Left renal pelvis (tissue), 4 donors: Measurements from ENCODE around the gene RAD51AP2. TPM values are rescaled to one million over a fixed set of nuclear protein-coding genes. Genes with fewer than 3 reads are reported as not detected.
"Not testable (repeated sequence)": the region's sequence is repeated elsewhere in the genome, so short reads cannot be mapped to it uniquely, and the experiment has no call there.

Source experiments
- DNase-seq, 4 donors: peaks; one replicate each; pipeline ENCODE4 v3.0.0-alpha.2; 2013; ENCODE audit warnings: low read depth in 4 of 4, low spot score in 3 of 4
- polyA plus RNA-seq, 4 donors: library from polyadenylated mRNA; unstranded; fragments of 120-200 nt; gene quantifications; one replicate each; pipeline ENCODE4 v1.2.1, GENCODE V29; 2013; ENCODE audit not compliant: insufficient read length in 4 of 4

RAD51AP2 gene
- under 1 TPM; 0.12 to 0.21 (median 0.21) TPM for polyA plus RNA-seq

DNA sequence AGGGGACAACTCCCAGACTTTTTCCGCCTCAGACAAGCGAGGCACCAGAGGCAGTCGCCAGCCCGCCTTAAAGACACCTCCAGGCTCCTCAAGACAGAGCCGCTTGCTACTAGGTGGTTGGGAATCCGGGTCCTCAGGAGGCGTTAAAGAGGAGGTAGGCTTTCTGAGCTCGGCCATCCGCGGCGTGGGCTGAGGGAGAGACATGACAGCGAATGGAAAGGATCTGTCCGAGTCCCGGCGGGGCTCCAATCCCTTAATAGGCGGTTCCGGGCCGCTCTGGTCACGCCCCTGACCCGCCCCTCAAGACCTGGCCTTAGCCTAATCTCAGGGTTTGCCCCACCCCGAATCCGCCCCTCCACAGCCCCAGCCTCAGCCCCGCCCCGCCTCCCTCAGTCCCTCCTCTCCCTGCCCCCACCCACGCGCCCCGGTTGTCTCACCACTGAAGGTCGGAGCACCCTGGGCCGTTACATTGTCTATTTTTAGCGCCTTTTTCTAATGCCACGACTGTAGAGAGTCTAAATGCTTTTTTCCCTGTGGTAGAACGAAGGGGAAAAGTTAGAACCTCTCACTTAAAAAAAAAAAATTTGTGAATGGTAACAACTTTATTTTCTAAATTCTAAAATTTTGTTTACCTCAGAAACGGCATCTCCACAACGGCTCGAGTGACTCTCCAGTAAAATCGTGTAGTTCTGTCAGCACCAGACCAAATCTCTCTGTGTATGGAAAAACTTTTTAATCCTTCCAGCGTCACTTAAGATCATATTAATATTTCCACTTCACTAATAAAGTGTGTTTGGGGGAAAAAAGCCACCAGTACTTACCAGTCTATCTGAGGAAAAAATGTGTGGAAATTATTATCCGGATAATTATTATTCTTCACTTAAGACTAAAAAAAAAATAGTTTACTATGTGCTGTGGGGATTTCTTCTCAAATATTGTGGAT is at the start of gene RAD51AP2:
Gene RAD51AP2 (minus strand): TSS at position 229 of the 943 bp plus-strand sequence. CDS start 25 bp downstream, at position 204.
- DNase-seq = peak; percentile 33 to 67 (median 56)

DNA sequence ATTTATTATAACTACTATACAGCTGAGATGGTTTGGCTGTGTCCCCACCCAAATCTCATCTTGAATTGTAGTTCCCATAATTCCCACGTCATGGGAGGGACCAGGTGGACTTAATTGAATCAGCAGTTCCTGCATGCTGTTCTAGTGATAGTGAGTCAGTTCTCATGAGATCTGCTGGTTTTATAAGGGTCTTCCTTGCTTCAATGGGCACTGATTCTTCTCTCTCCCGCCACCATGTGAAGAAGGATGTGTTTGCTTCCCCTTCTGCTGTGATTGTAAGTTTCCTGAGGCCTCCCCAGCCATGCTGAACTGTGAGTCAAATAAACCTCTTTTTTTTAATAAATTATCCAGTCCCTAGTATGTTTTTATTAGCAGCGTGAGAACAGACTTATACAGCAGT is 47.5 kb upstream of the RAD51AP2 start:
- not testable (repeated sequence) for DNase-seq

DNA sequence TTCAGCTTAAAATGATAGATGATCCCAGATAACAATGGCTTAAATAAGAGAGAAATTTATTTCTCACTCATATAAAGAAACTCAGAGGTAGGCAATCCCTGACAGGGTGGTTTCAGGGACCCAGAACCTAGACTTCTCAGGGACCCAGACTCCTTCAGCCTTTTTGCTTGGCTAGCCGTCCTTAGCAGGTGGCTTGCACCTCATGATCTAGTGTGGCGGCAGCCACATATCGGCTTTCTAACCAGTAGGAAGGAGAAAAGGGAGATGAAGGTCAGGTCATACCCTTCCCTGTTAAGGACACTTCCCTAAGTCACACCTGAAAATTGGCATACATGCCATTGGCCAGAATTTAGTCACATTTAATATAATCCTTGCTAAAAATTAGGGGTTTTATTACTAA is 40.6 kb upstream of the RAD51AP2 start:
- no peak for DNase-seq

DNA sequence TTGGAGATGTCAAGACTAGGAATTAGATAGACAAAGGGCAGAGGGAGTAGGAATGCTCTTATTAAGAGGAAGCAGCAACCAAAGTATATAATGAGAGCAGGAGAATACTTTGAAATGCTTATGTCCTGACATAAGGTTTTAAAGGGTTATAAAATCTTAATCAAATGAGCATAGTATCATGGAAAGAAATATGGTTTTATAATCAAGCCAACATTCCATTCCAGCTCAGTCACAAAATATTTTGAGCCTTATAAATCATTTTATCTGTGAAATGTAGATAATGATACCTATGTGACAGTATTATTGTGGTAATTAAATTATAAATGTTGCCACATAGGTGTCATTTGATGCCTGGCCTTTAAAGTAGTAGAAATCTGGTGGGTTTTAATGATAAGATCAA is 39.8 kb upstream of the RAD51AP2 start:
- DNase-seq = no peak

DNA sequence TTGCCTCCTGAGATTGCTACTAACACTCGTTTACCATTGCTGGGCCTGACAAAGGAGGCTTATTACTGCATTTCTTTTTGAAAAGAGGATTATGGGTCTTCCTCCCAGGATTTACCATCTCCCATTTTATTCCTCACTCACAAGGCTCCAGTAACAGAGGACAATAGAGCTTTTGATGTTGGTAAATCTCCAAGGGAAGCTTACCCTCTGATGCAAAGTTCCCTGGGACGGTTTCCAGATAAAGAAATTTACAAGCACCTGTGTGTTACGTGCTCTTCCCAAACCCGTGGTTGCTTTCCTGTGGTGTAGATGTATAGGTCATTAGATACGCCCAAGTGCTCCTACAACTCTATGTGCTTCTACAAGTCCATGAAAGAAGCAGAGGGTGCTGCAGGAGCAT is 39.4 kb upstream of the RAD51AP2 start:
- DNase-seq = no peak

DNA sequence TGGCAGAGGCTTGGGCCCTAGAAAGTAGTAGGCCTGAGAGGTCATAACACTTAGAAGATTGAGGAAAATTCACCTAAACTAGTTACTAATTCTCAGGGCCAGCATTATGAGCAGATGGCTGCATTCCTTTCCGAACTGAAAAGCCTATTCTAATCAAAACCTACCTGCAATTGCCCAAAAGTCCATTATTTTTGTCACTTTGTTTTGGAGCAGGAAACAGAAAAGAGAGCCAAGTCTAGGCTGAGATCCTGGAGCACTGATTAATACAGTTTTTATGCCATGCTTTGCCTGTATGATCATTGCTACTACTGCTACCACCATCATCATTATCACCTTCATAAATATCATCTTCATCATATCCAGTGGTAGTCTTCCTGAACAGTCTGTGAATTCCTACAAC is 36.9 kb upstream of the RAD51AP2 start:
- DNase-seq = no peak

DNA sequence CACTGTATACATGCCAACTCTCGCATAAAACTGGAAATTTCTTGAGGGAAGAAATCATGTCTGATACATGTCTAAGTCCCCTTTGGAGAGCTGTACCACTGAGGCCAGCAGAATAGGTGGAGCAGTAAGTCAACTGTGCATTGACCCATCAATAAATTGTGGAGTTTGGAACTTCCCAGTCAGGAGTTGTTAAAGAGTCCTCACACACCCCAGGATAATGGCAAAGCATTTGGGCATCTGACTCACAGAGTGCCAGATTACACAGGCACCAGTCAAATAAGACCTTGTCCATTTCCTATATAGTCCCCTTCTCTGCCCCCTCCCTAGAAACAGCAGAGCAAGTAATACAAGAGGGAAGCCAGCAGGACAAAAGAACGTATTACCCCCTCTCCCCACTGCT is 32.7 kb upstream of the RAD51AP2 start:
- no peak for DNase-seq

DNA sequence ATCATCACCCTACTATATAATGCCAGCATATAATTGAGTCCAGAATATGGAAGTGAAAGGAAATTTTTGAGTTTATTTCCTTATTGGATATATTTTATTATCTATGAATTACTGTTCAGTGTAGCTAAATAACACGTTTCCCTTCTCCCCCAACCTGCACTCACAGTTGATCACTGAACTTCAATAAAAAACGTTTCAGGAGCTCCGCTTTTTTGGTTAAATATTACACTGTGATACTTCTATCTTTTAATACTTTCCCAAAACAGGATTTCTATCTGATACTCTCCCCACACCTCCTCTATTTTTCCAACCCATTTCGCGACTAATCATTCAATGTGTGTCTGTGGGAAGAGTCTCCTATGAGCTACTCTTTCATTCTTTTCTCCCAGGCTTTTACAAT is 29.5 kb upstream of the RAD51AP2 start:
- DNase-seq = no peak

DNA sequence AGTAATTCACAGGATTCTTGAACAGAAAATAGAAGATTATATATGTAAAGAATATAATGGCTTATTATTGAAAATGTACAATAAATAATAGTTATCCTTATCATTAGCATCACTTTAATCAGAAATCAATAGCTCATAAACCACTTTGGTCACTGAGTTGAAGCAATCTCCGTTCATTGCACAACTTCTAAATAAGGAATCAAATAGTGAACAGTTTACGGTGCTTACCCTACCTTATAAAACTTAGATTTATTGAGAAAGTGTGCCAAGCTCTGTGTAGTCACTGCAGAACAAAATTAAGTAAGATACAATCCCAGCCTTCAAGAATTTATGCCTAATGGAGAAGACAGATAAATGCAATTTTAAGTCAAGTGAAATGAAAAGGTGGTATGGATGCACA is 29.0 kb upstream of the RAD51AP2 start:
- DNase-seq = no peak

DNA sequence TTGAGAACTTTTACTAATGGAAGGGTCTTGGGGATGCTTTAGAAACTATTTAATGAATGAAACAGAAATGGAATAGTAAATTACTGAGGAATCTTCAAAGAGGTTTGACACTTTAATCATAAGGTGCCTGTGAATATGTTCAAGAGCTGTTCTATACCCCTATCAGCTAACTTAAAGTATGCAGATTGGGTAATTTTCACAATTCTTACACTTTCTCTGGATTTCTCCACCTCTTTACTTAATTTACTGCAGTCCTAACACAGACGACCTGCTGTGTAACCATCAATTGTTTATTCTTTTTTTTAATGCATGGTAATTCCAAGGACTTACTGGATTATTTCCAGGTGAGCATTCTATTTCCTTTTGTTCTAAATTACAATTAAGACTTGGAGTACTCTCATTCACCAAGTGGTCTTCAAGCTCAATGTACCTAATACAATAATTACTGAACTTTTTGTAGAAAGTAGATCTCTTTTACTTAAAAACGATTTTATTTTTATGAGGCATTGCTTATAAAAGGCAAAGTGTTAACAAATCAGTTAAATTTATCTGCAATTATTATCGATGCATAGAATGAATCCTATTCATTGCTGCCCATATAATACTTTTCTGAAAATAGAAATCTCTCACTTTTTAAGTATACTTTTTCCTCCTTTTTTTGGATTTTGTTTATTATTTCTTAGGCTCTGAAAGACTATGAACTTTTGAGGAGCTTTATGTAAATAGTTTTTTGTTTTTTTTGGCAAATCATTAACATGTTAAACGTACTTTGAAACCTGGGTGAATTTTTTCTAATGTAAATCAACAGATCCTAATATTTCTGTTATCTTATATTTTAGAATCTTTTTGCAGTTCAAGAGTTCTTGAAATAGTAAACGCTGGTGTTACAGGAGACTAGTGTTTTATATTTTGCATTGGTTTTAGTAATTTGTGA is 27.7 kb upstream of the RAD51AP2 start:
- DNase-seq = no peak

DNA sequence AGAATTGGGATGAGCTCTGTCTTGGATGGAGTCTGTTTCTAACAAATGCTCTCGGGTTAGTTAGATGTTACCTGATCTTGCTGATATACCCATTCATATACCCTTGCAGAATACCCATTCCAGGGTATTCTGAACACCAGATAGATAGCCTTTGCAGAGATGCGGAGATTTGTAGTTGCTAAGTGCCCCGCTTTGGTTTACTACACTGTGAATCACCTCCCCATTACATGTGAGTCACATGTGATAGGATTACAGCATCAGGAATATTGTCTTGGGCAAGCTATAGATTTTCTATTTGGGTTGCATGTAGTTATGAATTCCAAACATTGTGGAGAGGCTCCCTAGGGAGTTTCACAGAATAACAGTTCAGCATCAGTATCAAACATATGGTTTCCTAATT is 26.0 kb upstream of the RAD51AP2 start:
- no peak for DNase-seq

DNA sequence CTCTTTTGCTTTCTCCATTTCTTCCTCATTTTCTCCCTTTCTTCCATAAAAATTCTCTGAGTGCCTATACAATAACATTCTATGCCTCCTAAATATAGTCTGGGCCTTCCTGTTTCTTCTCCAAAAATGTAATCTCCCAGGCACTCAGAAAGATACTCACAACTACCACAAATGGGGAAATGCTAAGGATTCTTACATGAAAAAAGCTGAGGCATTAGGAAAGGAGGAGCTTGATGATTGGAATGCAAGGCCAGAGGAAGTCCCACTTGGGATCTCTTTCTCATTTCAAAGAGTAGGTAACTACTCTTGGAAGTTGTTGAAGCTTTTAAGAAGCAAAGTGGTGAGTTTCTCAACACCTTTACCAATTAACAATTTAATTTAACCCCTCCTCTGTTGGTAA is 25.6 kb upstream of the RAD51AP2 start:
- DNase-seq = no peak

DNA sequence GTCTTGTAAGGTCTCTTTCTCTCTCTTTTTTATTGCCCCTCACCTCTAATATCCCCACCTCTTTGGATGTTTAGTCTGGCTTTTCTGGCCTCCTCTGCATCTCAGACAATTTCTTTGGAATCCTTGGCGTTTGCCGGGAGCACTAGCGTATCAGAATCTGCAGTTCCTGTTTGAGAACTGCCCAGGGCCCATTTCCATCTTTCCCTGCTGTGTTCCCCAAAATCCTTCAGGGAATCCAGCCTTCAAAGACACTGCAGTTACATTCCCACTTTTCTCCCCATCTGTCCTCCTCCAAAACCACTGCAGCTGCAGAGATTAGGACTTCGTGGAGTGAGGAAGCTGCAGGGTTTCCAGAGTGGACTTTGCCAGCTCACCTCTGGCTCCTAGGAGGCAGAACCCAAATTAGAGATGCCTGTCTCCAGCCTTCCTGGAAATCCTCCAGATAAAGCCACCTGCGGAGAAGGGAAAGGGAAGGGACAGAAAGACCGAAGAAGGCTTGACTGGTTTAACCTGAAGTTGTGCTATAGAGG is 25.0 kb upstream of the RAD51AP2 start:
- no peak for DNase-seq

DNA sequence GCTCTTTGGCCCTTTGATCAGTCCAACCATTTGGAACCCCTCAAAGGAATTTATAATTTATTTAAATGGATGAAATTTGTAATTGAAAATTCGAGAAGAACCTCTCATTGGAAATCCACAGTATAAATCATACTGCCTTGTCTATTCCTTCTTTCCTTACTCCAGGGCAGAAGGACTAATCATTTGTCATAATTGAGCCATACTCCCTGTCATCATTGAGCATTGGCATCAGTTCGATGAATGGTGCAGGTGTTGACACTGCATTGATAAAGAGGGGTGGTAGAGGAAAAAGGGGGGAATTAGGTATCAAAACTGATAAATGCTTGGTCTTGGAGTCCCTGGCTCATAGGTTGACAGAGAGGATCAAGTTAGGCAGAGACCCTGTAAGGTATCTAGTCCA is 24.2 kb upstream of the RAD51AP2 start:
- DNase-seq = no peak

DNA sequence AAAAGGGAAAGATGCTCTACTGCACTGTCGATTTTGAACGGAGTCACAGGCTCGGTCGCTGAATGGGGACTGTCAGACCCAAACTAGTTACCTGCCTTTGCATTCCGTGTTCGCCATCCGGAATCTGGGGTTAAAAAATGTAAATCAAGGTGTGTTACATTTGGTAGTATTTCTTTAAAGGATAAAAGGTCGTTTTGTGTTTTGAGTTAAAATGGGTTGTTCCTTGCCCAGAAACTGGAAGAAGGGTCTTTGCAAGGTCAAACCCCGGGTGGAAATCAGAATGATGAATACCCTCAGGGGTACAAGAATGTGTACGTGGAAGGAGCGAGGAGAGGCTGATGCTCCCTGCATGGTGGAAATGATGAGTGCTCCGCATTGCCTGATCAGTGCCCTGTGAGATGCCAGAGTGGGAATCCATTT is 23.3 kb upstream of the RAD51AP2 start:
- no peak for DNase-seq

DNA sequence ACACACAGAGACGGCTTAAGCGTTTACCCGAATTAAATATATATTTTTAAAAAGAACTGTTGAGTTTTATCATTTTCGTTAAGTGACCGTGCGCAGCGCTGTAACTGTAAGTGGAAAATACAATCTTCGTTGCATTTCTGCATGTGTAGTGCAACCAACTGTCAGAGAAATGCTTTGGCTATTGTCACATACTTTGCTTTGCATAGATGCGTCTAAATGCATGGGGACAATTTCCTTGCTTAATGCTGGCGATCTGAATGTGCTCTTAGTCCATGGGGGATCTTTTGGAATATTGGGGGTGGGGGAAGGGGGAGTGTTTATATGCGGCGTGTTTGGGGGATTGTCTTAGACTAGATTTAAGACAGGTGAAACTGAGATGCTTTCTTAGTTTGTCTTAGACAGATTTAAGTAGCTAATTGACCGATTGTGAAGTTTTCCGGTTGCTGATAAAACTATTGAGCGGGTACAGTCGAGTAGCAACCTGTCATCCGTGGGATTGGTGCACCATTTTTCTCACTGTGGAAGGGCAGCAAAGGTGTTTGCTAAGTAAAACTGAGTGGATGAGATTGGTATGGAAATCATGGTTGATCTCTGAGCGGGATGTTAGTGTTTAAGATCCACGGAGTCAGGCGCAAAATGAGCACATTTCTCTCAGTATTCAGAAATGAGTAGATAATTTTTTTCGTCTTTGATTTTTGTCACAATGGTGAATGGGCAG is 22.7 kb upstream of the RAD51AP2 start:
- DNase-seq = no peak

DNA sequence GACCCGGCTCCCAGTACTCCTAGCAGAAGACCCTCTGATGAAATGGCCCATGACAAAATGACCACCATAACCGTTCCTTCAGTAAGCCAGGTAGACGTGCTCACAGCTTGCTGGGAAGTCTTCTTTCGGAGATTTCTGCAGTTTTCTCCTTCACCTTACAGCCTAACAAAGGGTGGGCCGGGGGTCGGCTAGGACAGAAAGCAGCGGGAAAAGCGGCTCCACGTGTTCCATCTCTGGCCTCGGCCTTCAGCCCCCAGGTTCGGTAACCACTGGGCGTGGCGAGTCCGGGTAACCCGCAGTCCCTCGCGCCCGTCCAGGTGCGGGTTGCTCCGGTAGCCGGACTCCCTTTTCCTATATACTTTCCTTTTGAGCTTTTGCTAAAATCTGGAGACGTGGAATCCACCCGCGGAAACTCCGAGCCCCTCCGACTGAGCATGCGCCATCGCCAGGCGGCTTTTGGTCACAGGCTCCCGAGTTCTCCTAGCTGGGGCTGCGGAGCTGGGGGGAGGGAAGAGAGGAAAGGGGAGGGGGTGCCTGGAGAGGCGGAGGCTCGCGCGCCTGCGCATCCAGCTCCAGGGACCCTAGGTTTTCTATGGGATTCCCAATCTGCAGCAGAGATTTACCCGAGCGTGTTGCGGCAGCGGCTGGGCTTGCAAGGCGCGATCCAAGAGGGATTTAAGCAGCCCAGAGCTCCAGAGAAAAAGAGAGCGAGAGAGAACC is 22.0 kb upstream of the RAD51AP2 start, which contains the start of gene VSNL1:
Gene VSNL1 (plus strand): TSS at position 604 of the 720 bp plus-strand sequence. CDS start 51,379 bp downstream, outside the sequence.
- peak; percentile 89 to 94 (median 90) for DNase-seq

DNA sequence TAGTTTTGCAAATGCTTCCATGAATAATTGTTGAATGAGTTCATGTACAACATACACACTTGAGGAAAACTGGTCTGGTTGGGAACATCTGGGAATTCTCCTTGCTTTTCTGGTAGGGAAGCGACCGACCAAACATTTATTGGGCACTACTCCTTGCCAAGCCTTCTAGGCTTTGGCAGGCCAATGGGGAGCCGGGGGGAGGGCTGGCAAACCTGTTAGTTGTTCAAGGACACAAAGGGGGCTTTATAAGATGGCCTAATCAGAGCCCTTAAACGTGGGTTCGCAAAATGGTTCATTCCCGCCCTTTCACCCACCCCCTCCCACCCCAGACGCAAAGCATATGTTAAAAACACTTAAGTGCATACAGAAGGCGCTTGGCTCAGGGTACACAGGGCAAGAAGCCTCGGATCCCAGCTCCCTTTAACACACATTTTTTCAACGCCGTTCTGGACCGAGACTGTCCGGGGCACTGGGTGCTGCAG is 21.4 kb upstream of the RAD51AP2 start:
- peak; percentile 3 to 33 (median 18) for DNase-seq

DNA sequence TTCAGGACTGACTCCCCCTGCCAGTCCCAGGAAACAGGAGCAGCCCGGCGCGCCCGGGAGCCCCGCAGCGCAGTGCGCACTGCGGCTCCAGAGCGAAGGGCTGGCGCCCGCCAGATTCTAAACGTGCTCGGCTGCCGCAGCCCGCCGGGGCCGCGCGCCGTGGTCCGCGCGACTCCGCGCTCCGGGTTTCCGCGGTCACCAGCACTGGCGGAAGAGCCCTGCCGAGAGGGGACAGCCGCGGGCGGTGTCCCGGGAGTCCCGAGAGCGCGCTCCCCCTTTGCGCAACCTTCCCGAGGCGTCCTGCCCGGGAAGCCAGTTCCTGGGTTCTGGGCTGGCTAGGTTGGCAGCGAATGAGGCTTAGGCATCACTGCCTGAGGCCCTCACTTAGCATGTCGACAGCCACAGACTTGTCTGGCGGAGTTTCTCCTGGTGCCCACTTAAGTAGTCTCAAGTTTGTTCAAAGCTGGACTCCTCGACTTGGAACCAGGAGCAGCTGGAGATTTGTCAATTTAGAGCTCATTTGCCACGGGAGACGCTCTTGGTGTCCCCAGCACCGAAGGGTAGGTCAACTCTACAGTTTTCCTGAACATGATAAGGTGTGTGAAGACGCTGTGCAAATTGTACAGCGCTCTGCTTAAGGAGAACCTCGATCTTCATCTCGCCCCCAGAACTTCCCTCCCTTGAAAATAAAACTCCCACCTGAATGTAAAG is 20.8 kb upstream of the RAD51AP2 start:
- DNase-seq = peak; percentile 59 to 77 (median 68)
